GM20000 (cell line): ENCODE data around the gene FHL1.
A peak's percentile ranks its signal among the peaks of the same experiment; 100 is the strongest.

Experiments
- DNase-seq: peaks from one replicate; pipeline ENCODE4 v3.0.0; 2012; ENCODE audit warnings: low spot score
- TF ChIP-seq, protein P1 (sequence below): IDR thresholded peaks from 2 replicates; pipeline ENCODE4 v1.5.1; 2012; ENCODE audit warnings: mild to moderate bottlenecking, control low read depth; ENCODE audit errors: extremely low read depth, missing control alignments

Gene FHL1

DNA sequence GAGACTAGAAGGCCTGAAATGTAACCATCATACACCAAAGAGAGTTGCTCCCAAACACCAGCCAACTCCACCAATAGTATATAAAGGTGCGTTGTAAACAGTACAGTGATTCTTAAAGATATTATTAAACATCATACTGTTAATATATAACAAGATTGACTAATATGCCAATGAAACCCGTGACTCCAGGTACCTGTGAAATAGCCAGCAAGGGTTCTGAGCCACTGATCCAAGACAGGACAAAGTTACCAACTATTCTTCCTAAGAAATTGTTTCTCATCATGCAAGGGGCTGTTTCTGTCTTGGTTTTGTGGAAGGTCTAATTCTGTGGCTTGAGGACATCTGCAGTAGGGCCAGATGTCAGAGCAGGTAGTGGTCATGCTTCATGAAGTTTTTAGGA is 47.2 kb downstream of the FHL1 start:
- DNase-seq, result no peak
- TF ChIP-seq, protein P1, sequence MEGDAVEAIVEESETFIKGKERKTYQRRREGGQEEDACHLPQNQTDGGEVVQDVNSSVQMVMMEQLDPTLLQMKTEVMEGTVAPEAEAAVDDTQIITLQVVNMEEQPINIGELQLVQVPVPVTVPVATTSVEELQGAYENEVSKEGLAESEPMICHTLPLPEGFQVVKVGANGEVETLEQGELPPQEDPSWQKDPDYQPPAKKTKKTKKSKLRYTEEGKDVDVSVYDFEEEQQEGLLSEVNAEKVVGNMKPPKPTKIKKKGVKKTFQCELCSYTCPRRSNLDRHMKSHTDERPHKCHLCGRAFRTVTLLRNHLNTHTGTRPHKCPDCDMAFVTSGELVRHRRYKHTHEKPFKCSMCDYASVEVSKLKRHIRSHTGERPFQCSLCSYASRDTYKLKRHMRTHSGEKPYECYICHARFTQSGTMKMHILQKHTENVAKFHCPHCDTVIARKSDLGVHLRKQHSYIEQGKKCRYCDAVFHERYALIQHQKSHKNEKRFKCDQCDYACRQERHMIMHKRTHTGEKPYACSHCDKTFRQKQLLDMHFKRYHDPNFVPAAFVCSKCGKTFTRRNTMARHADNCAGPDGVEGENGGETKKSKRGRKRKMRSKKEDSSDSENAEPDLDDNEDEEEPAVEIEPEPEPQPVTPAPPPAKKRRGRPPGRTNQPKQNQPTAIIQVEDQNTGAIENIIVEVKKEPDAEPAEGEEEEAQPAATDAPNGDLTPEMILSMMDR, result no peak

GRCh38 chrX:136195247-136195646 is 47.9 kb downstream of the FHL1 start:
- no peak for DNase-seq
- TF ChIP-seq, protein P1, result no peak

DNA sequence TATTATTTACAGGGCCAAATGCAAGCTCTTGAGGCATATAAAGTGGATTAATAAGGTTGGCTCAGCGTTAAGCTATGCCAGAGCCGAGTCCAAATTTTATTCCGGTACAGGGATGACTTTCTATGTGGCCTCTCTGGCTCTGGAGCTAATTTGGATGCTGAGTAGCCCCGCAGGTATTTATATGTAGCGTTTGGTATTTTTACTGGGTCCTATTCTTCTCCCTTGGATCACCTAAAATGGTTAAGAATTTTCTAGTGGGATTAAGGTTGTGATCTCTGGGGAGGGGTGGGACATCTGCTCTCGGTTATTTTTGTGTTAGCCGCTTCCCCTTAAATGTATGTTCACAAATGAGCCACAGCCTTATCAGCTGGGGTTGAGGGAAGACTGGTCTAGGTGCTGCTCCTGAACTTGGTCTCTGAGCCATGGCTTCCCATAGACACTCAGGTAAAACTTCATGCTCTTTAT is 49.4 kb downstream of the FHL1 start:
- TF ChIP-seq, protein P1, result no peak
- DNase-seq, result no peak

DNA sequence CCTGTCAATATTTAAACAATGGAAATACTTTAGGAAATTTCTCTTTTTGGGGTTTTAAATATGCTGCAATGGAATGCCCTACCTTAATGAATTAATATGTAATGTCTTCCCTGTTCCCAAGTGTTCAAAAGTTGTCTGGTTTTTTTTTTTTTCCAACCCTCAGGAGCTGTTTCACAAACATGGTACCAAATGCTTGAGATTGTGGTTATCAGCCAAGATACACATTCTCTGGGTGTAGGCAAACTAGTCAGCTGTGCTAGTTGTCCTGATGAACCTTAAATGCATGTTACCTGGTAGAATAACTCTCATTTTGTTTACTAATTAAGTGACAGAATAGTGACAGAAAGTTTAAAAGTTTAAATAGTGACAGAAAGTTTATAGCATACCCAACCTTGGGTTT is 50.7 kb downstream of the FHL1 start:
- no peak for DNase-seq
- TF ChIP-seq, protein P1, result no peak

DNA sequence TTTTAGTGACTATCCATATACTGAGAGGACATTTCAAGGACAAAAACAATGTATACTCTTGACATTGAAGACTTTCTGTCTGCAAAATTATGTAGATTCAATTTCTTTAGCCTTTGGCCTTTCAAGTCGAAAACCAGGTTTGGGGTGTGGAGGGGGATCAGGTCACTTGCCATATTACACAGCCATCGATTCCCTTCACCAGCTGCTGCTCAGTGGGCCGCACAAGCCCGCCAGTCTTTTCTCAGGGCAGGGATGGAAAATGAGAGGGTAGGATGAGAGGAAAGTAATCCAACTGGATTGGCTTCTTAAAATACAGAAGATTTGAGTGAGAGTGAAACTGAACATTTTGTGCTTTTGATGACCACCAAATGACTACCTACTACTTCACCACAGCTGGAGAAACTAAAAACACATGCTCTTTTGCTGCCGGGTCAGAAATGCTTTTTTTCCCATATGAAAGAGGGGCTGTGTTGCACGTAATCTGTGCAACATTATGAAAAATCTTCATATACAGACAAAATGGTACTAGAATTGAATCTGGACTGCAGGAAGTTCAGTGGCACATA is 51.4 kb downstream of the FHL1 start:
- TF ChIP-seq, protein P1, result no peak

DNA sequence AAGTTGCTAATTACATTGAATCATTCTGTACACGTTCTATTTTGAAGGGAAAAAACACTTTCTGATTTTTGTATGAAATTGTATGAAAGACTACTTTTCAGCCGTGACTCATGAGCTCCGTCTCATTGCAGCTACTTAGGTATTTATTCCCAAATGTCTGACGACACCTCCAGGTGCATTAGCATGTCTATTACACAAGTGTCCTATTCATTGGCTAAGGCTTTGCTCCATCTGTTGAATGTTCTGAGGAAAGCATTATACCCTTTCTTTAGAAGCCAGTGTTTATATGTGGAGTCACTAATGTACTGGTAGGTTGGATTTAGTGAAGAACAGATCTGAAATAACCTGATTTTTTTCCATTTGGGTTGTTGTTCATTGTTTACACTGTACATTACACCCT is 52.0 kb downstream of the FHL1 start:
- DNase-seq, result no peak
- TF ChIP-seq, protein P1, result no peak

More for the DNA sequence above, 51.4 kb downstream of the FHL1 start:
- DNase-seq, result no peak

- TF ChIP-seq, protein P1, result no peak
- peak; percentile 13 for DNase-seq
Measured at GRCh38 chrX:136200466-136200865, 53.1 kb downstream of the FHL1 start.
